ENCODE measurements around the gene MBD5. TPM values are rescaled to one million over a fixed set of nuclear protein-coding genes. Genes with fewer than 3 reads are reported as not detected.

MBD5 gene
- total RNA-seq, 1 donor from 2014 or later = 38.8 TPM

- Mint-ChIP-seq H3K9me3 (peaks cover 39% of the 10 kb centered on the region), H3K27me3 (ENCODE audit: insufficient read depth, low read depth) (no peaks in the 10 kb centered on the region), H3K4me1 (no peaks in the 10 kb centered on the region), H3K36me3 (peaks cover 12% of the 10 kb centered on the region), H3K4me3 (no peak overlapping the region), H3K27ac (no peak overlapping the region)
- no peaks in the 10 kb centered on the region for H3K4me1 ChIP-seq
- peaks cover 5% of the 10 kb centered on the region for H3K9me3 ChIP-seq (ENCODE audit: low read depth)
- H3K4me2 ChIP-seq = no peak overlapping the region
- no peak overlapping the region for H3K27ac ChIP-seq
- H3F3A ChIP-seq (ENCODE audit: low read depth) = no peaks in the 10 kb centered on the region
- H3K27me3 ChIP-seq = no peaks in the 10 kb centered on the region
- no peak overlapping the region for H3K9ac ChIP-seq
- no peak overlapping the region for H3K4me3 ChIP-seq
- TF ChIP-seq EZH2phosphoT487 (IDR thresholded peaks at IDR 0.05) = no peak
- TF ChIP-seq EZH2 (IDR thresholded peaks at IDR 0.05) = no peak
- TF ChIP-seq CTCF (IDR thresholded peaks at IDR 0.05) = no peak
- peaks cover 4% of the 10 kb centered on the region for H3K36me3 ChIP-seq
- DNase-seq (ENCODE audit: low spot score) = no peak
- no peaks in the 10 kb centered on the region for H3K79me2 ChIP-seq (ENCODE audit: low read depth)
- no peak overlapping the region for H2AFZ ChIP-seq (replicated peaks)
- H4K20me1 ChIP-seq (ENCODE audit: low read depth) = no peaks in the 10 kb centered on the region
These were observed 201.0 kb downstream of the MBD5 start for GRCh38 chr2:148221926-148222325.

GRCh38 chr2:148231858-148232257, 211.0 kb downstream of the MBD5 start:
- Mint-ChIP-seq H3K27ac (no peak overlapping the region), H3K27me3 (ENCODE audit: insufficient read depth, low read depth) (peaks cover 2% of the 10 kb centered on the region), H3K4me1 (no peaks in the 10 kb centered on the region), H3K36me3 (peaks cover 18% of the 10 kb centered on the region), H3K4me3 (no peak overlapping the region), H3K9me3 (peaks cover 19% of the 10 kb centered on the region)
- Histone ChIP-seq H3K27ac (no peak overlapping the region), H3K79me2 (ENCODE audit: low read depth) (no peaks in the 10 kb centered on the region), H3K27me3 (no peaks in the 10 kb centered on the region), H3K4me1 (no peaks in the 10 kb centered on the region), H3K4me3 (no peak overlapping the region), H4K20me1 (ENCODE audit: low read depth) (no peaks in the 10 kb centered on the region), H2AFZ (replicated peaks) (no peak overlapping the region), H3K9ac (no peak overlapping the region), H3K4me2 (no peak overlapping the region), H3K9me3 (ENCODE audit: low read depth) (no peaks in the 10 kb centered on the region), H3F3A (ENCODE audit: low read depth) (no peaks in the 10 kb centered on the region), H3K36me3 (peaks cover 5% of the 10 kb centered on the region)
- DNase-seq (ENCODE audit: low spot score) = no peak
- TF ChIP-seq EZH2phosphoT487 (IDR thresholded peaks at IDR 0.05) = no peak
- no peak for TF ChIP-seq CTCF (IDR thresholded peaks at IDR 0.05)
- TF ChIP-seq EZH2 (IDR thresholded peaks at IDR 0.05) = no peak

GRCh38 chr2:148234143-148234542, 213.3 kb downstream of the MBD5 start:
- no peak for DNase-seq (ENCODE audit: low spot score)
- Histone ChIP-seq H3K36me3 (peaks cover 13% of the 10 kb centered on the region), H3K27ac (no peak overlapping the region), H3K4me3 (no peak overlapping the region), H3K9ac (no peak overlapping the region), H3K9me3 (ENCODE audit: low read depth) (peaks cover 3% of the 10 kb centered on the region), H3K27me3 (no peaks in the 10 kb centered on the region), H3K4me2 (no peak overlapping the region), H3F3A (ENCODE audit: low read depth) (no peaks in the 10 kb centered on the region), H2AFZ (replicated peaks) (no peak overlapping the region), H4K20me1 (ENCODE audit: low read depth) (no peaks in the 10 kb centered on the region), H3K79me2 (ENCODE audit: low read depth) (no peaks in the 10 kb centered on the region), H3K4me1 (no peaks in the 10 kb centered on the region)
- TF ChIP-seq EZH2 (IDR thresholded peaks at IDR 0.05) (no peak), EZH2phosphoT487 (IDR thresholded peaks at IDR 0.05) (no peak), CTCF (IDR thresholded peaks at IDR 0.05) (no peak)
- H3K27ac Mint-ChIP-seq = no peak overlapping the region
- no peak overlapping the region for H3K4me3 Mint-ChIP-seq
- peaks cover 29% of the 10 kb centered on the region for H3K36me3 Mint-ChIP-seq
- H3K9me3 Mint-ChIP-seq = peaks cover 13% of the 10 kb centered on the region
- H3K27me3 Mint-ChIP-seq (ENCODE audit: insufficient read depth, low read depth) = peaks cover 2% of the 10 kb centered on the region
- H3K4me1 Mint-ChIP-seq = no peaks in the 10 kb centered on the region

All from neural progenitor cell (in vitro differentiated cells).